HepG2 (cell line): ENCODE measurements around the gene IL32. TPM values are rescaled to one million over a fixed set of nuclear protein-coding genes. Genes with fewer than 3 reads are reported as not detected.

ENCODE experiments used
- ATAC-seq: fragments of 200-7000 bp; cut with Tn5 transposase; 3 replicates; pipeline ENCODE4 v1.9.1; 2020; ENCODE audit warnings: mild to moderate bottlenecking, moderate library complexity
- BruUV-seq: library from RNA; stranded (reverse); fragments of 400-500 nt; replicated peaks from 2 replicates; lab custom pipeline; 2021; lab: Mats Ljungman, UMichigan
- CTCF ChIA-PET: fragments of 300-600 bp; formaldehyde crosslinking; extraction: SDS; loops from one replicate; lab custom pipeline; 2021; ENCODE audit warnings: low total read pairs, inconsistent platforms, low intra/inter-chr PET ratio; lab: Yijun Ruan, JAX
- POLR2A ChIA-PET: fragments of 350-600 bp; sonication (Branson Sonifier 250); formaldehyde crosslinking; loops from one replicate; lab custom pipeline; 2020; ENCODE audit warnings: antibody characterized with exemption, inconsistent platforms; lab: Yijun Ruan, JAX
- DNase-seq: peaks from one replicate; pipeline ENCODE4 v3.0.0-alpha.2; 2015; ENCODE audit warnings: low spot score
- FAIRE-seq: peaks from 3 replicates; lab custom pipeline; 2011; peaks lifted over from hg19 to GRCh38; lab: Jason Lieb, UNC
- H2AFZ ChIP-seq: one replicate; pipeline ENCODE4 v1.6.1; 2011; ENCODE audit warnings: low read length, inconsistent platforms
- H3K27ac ChIP-seq: fragments of 300-600 bp; 3 replicates; pipeline ENCODE4 v1.8.0; 2011; ENCODE audit warnings: mixed run types, mild to moderate bottlenecking, mixed read lengths, low read length, inconsistent platforms; ENCODE audit not compliant: insufficient read depth; ENCODE audit errors: extremely low read length
- H3K27me3 ChIP-seq, 2 experiments: fragments of 200-600 bp in 1 of 2; 2 replicates in 1 of 2; 3 replicates in 1 of 2; pipeline versions ENCODE4 v1.6.0 to v1.8.0; 2011; ENCODE audit warnings: low read length in 2 of 2, mild to moderate bottlenecking in 2 of 2, moderate library complexity in 2 of 2, inconsistent platforms in 1 of 2; ENCODE audit not compliant: insufficient read depth in 2 of 2, control insufficient read depth in 1 of 2
- H3K36me3 ChIP-seq, 2 experiments: fragments of 200-600 bp in 1 of 2; replicated peaks in 1 of 2; 2 replicates in 1 of 2; 3 replicates in 1 of 2; pipeline versions ENCODE4 v1.5.1 to v1.8.0; 2011; ENCODE audit warnings: low read length in 2 of 2, inconsistent platforms in 1 of 2; ENCODE audit not compliant: insufficient read depth in 2 of 2, control insufficient read depth in 1 of 2
- H3K4me1 ChIP-seq: 2 replicates; pipeline ENCODE4 v1.5.1; 2012; ENCODE audit warnings: low read length, inconsistent platforms; ENCODE audit not compliant: insufficient read depth
- H3K4me2 ChIP-seq: 2 replicates; pipeline ENCODE4 v1.6.0; 2011; ENCODE audit warnings: low read depth, low read length, inconsistent platforms
- H3K4me3 ChIP-seq, 3 experiments: fragments of 200-600 bp in 1 of 3; sonication (generic), shearing (Covaris generic) in 1 of 3; replicated peaks in 1 of 3; 2 replicates each; pipeline ENCODE4 v1.5.1; 2011 to 2016; ENCODE audit warnings: low read length in 3 of 3, inconsistent platforms in 2 of 3, low read depth in 2 of 3, mild to moderate bottlenecking in 2 of 3, control low read depth in 1 of 3, mixed read lengths in 1 of 3; ENCODE audit not compliant: insufficient read depth in 1 of 3
- H3K79me2 ChIP-seq: one replicate; pipeline ENCODE4 v1.6.1; 2011; ENCODE audit warnings: low read length, inconsistent platforms; ENCODE audit not compliant: insufficient read depth
- H3K9ac ChIP-seq: 2 replicates; pipeline ENCODE4 v1.6.0; 2011; ENCODE audit warnings: mild to moderate bottlenecking, low read depth, low read length, inconsistent platforms; ENCODE audit not compliant: insufficient read depth
- H3K9me3 ChIP-seq: 2 replicates; pipeline ENCODE4 v1.5.1; 2012; ENCODE audit warnings: mild to moderate bottlenecking, low read length
- H4K20me1 ChIP-seq: 2 replicates; pipeline ENCODE4 v1.6.0; 2011; ENCODE audit warnings: inconsistent platforms, mild to moderate bottlenecking, low read length, moderate library complexity; ENCODE audit not compliant: insufficient read depth
- AGO2 ChIP-seq: fragments of 200-400 bp; formaldehyde crosslinking; optimal IDR thresholded peaks from 2 replicates; pipeline ENCODE3; 2017; ENCODE audit warnings: mild to moderate bottlenecking, low read depth, low read length, moderate library complexity
- HOXA7 ChIP-seq: sonication (generic); formaldehyde crosslinking; IDR thresholded peaks from 2 replicates; pipeline ENCODE4 v1.8.1; 2022; ENCODE audit warnings: mild to moderate bottlenecking, missing genetic modification reagents, moderate library complexity
- ZNF251 ChIP-seq: sonication (generic); formaldehyde crosslinking; IDR thresholded peaks from 2 replicates; pipeline ENCODE4 v1.9.0; 2021; ENCODE audit warnings: mild to moderate bottlenecking, missing genetic modification reagents
- ZNF431 ChIP-seq: sonication (generic); formaldehyde crosslinking; IDR thresholded peaks from 2 replicates; pipeline ENCODE4 v1.9.0; 2022; ENCODE audit warnings: missing genetic modification reagents, low read depth, mild to moderate bottlenecking, borderline replicate concordance
- ZNF432 ChIP-seq: sonication (generic); formaldehyde crosslinking; IDR thresholded peaks from 2 replicates; pipeline ENCODE4 v1.5.0; 2020; ENCODE audit warnings: missing genetic modification reagents, mild to moderate bottlenecking, borderline replicate concordance
- WGBS: methylation state at CpG from one replicate; pipeline ENCODE4 v1.1.6; 2017; ENCODE audit warnings: low lambda C conversion rate; 5-methylcytosine and 5-hydroxymethylcytosine counted together
- in situ Hi-C: cut with HindIII; loops from 2 replicates; pipeline ENCODE4 v1.10.0; 2017; ENCODE audit warnings: low pct_unique_long_range_greater_than_20kb; ENCODE audit not compliant: extremely low pct_ligation_motif_present
- intact Hi-C: fragments of 100-400 bp; cut with micrococcal nuclease; formaldehyde crosslinking; loops from one replicate; pipeline ENCODE4 v1.10.0; 2022; ENCODE audit not compliant: unreplicated experiment
- polyA plus RNA-seq, 8 experiments: library from polyadenylated mRNA; depleted of rRNA in 3 of 8; stranded (reverse) in 7 of 8; unstranded in 1 of 8; fragments of >200 nt; fragmentation: Illumina TruSeq in 4 of 8; extraction: Trizol in 4 of 8; gene quantifications; 2 replicates each; pipeline versions ENCODE4 v1.2.1 to v1.2.3, GENCODE V29; 2011 to 2016; ENCODE audit warnings: low read depth in 4 of 8, missing spikeins in 1 of 8, mixed read lengths in 1 of 8; ENCODE audit not compliant: insufficient read depth in 1 of 8
- total RNA-seq, 5 experiments: library from RNA; depleted of rRNA; stranded (reverse); fragments of >200 nt; fragmentation: Illumina TruSeq; extraction: Trizol; gene quantifications; 2 replicates each; pipeline ENCODE4 v1.2.3, GENCODE V29; 2016; ENCODE audit warnings: low read depth in 1 of 5
- TF ChIP-seq, protein P1 (sequence below): sonication (generic); formaldehyde crosslinking; IDR thresholded peaks from 2 replicates; pipeline ENCODE4 v1.4.0; 2020; ENCODE audit warnings: missing genetic modification reagents, borderline replicate concordance
- TF ChIP-seq, protein P2 (sequence below), 2 experiments: sonication (generic) in 1 of 2; formaldehyde crosslinking in 1 of 2; IDR thresholded peaks; 2 replicates each; pipeline versions ENCODE4 v1.5.1 to v1.6.1; 2011 to 2020; ENCODE audit warnings: borderline replicate concordance in 1 of 2, low read depth in 1 of 2, low read length in 1 of 2, mild to moderate bottlenecking in 1 of 2, missing genetic modification reagents in 1 of 2, moderate library complexity in 1 of 2

Gene IL32
- total and polyA plus RNA-seq, 2 of the 13 experiments (the other 11 are each of a cell fraction or from before 2014, with no cell fraction given), result 115 to 165 TPM

DNA sequence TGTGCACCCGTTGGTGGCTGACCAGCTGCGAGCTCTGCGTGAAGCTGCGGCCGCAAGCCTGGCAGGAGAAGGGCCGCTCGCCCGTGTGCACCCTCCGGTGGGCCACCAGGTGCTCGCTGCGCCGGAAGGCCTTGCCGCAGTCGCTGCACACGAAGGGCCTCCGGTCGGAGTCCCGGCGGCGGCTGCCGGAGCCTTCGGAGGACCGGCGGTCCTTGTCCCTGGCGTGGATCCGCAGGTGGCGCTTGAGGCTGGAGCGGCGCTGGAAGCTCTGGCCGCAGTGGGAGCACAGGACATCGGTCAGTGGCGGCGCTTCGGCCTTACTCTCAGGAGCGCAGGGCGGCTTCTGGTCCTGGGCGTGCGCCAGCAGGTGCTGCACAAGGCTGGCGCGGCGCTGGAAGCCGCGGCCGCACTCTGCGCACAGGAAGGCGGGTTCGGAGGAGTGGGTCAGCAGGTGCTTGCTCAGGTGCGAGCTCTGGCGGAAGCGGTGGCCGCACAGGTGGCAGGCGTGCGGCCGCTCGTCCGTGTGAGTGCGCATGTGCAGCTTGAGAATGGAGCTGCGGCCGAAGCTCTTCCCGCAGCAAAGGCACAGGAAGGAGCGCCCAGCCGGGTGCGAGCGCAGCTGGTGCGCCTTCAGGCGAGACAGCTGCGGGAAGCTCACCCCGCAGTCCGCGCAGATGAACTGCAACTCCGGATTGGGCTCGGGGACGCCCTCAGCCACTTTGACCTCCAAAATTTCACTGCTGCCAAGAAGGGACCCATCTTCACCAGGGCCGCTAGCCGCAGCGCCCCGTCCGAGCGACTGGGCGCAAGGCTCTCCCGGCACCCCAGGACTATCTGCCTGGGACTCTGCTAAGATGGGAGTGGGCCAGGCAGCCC, 24.5 kb downstream of the IL32 start:
- CTCF ChIA-PET, result no interaction called here
- H3K79me2 ChIP-seq, result no peaks in the 10 kb centered on the region
- no peak for FAIRE-seq
- intact Hi-C loops (no loop called here), in situ Hi-C loops (no loop called here)
- BruUV-seq, result no TSS peak
- no peaks in the 10 kb centered on the region for H4K20me1 ChIP-seq
- H3K9me3 ChIP-seq, result no peaks in the 10 kb centered on the region
- H3K36me3 ChIP-seq, result no peaks in the 10 kb centered on the region
- peaks cover 0 to 11% of the 10 kb centered on the region in 2 experiments; a peak in 2 of 5 replicates for H3K27me3 ChIP-seq
- no peak overlapping the region for H3K4me2 ChIP-seq
- TF ChIP-seq ZNF251, result no peak
- TF ChIP-seq ZNF431, result no peak
- no peak for TF ChIP-seq HOXA7 (CRISPR knock-in tag)
- TF ChIP-seq, protein P1, sequence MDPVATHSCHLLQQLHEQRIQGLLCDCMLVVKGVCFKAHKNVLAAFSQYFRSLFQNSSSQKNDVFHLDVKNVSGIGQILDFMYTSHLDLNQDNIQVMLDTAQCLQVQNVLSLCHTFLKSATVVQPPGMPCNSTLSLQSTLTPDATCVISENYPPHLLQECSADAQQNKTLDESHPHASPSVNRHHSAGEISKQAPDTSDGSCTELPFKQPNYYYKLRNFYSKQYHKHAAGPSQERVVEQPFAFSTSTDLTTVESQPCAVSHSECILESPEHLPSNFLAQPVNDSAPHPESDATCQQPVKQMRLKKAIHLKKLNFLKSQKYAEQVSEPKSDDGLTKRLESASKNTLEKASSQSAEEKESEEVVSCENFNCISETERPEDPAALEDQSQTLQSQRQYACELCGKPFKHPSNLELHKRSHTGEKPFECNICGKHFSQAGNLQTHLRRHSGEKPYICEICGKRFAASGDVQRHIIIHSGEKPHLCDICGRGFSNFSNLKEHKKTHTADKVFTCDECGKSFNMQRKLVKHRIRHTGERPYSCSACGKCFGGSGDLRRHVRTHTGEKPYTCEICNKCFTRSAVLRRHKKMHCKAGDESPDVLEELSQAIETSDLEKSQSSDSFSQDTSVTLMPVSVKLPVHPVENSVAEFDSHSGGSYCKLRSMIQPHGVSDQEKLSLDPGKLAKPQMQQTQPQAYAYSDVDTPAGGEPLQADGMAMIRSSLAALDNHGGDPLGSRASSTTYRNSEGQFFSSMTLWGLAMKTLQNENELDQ (CRISPR knock-in tag), result no peak
- no peak for TF ChIP-seq ZNF432 (CRISPR knock-in tag)
- TF ChIP-seq AGO2, result no peak
- TF ChIP-seq, protein P2, sequence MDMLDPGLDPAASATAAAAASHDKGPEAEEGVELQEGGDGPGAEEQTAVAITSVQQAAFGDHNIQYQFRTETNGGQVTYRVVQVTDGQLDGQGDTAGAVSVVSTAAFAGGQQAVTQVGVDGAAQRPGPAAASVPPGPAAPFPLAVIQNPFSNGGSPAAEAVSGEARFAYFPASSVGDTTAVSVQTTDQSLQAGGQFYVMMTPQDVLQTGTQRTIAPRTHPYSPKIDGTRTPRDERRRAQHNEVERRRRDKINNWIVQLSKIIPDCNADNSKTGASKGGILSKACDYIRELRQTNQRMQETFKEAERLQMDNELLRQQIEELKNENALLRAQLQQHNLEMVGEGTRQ (IDR thresholded peaks at IDR 0.05; ENCODE audit: low read depth, low read length), result no peak
- TF ChIP-seq, protein P2 (CRISPR knock-in tag; IDR thresholded peaks at IDR 0.05; ENCODE audit: borderline replicate concordance), result no peak
- H3K4me1 ChIP-seq, result peaks cover 36% of the 10 kb centered on the region
- H3K4me3 ChIP-seq, result no peak overlapping the region
- WGBS, result 96% methylated on average over 24 of the region's 81 CpGs
- H2AFZ ChIP-seq, result no peak overlapping the region
- DNase-seq, result no peak
- POLR2A ChIA-PET, result interaction anchor here (0.6 to 1.2 kb wide), 2 partner anchors 30 to 1481 kb away, joined by 4 read pairs; no protein-coding TSS in a partner anchor
- H3K27ac ChIP-seq, result no peak overlapping the region
- H3K9ac ChIP-seq, result no peak overlapping the region
- no peak for ATAC-seq
